HG03025 (cell line): ENCODE measurements around the gene HYDIN.
"Not testable (repeated sequence)": the region's sequence is repeated elsewhere in the genome, so short reads cannot be mapped to it uniquely, and the experiment has no call there.

Experiments used
- ATAC-seq: cut with Tn5 transposase; IDR thresholded peaks from one replicate; pipeline ENCODE4 v1.9.1; 2021; ENCODE audit warnings: mild to moderate bottlenecking, moderate library complexity; ENCODE audit not compliant: unreplicated experiment, low FRiP score

Gene HYDIN

GRCh38 chr16:71143246-71143645 is 87.3 kb downstream of the HYDIN start:
- ATAC-seq, result not testable (repeated sequence)

- not testable (repeated sequence) for ATAC-seq
Measured at GRCh38 chr16:71110565-71110964, 120.0 kb downstream of the HYDIN start.

GRCh38 chr16:71109656-71110208 is 120.8 kb downstream of the HYDIN start:
- not testable (repeated sequence) for ATAC-seq

DNA sequence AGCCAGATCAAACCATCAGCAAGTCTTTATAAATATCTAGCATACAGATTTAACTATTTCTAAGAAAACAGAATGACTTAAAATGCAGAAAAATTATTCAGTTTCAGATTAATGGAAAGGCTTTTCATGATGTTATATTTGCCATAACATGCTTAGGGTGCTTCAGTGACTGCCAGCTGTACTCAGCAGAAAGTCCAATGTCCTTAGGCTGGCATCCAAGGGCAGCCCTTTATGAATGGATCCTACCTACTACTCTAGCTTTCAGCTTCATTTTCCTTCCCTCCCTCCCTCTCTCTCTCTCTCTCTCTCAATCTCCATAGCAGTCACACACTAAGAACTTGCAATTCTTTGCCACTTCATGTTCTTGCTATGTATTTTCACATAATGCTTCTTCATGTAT is 124.6 kb downstream of the HYDIN start:
- not testable (repeated sequence) for ATAC-seq

DNA sequence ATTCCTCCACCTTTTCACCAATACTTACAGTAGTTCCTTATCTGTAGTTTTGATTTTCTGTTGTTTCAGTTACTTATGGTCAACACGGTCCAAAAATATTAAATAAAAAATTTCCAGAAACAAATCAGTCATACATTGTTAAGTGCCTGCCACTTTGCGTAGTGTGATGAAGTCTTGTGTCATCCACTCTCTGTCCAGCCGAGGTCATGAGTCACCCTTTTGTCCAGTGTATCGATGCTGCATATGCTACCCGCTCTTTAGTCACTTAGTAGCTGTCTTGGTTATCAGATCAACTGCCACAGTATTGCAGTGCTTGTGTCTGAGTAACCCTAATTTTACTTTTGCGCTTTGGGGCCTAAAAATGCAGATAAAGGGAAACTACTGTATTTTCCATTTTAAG is 146.9 kb downstream of the HYDIN start:
- not testable (repeated sequence) for ATAC-seq

GRCh38 chr16:71080777-71081176 is 149.7 kb downstream of the HYDIN start:
- not testable (repeated sequence) for ATAC-seq

DNA sequence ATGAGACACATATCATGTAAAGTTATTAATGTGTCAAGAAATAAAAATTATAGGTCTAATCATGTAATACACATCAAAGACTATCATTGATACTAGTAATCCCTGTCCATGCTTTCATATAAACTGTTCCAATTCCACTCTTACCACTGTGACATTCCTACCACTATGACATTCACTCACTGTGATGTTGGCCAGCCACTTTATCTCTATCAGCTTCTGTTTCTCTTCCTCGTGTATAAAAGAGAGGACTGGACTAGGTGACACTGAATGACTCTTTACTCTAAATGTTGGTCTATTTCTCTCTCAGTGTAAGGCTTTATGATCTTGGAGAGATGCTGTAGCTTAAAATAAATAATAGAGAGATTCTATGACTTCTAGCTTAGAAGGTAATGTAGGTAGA is 150.3 kb downstream of the HYDIN start:
- not testable (repeated sequence) for ATAC-seq

DNA sequence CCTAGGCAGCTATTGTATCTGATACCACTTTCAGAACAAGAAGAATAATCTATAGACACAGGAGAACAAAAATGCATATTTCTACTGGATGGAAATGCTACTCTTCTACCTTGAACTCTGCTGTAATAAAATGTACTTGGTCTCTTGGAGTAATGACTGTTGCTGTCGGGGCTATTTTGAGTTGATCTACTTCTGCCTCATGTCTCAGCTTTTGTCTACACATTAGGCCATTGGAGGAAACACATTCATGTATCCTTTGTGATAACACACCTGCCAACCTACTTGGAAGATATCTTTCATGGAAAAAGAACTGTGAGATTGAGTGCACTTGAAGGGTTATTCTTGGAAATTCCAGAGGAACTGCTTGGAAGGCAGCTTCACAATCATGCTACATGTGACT is 159.9 kb downstream of the HYDIN start:
- not testable (repeated sequence) for ATAC-seq

DNA sequence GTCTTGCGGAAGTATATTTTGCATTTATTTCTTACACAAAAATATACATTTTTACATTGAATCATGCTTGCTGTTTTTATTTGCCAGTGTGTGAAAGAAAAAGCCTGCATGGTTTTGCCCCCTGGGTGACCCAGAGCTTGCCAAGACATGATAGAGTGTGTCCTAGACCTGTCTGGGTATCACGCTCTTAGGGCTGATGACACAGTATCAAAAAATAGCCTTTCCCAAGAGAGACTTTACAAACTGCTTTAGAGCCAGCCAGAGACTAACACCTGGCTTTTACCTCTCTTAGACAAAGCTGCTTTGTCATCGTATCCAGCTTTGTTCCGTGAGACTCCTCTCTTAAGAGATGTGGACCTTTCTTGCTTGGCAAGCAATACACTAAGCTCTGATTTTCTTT is 160.7 kb downstream of the HYDIN start:
- ATAC-seq, result not testable (repeated sequence)

GRCh38 chr16:71053897-71054609 is 176.5 kb downstream of the HYDIN start:
- ATAC-seq, result not testable (repeated sequence)

- ATAC-seq, result not testable (repeated sequence)
Measured at GRCh38 chr16:71050307-71050706, 180.2 kb downstream of the HYDIN start.

DNA sequence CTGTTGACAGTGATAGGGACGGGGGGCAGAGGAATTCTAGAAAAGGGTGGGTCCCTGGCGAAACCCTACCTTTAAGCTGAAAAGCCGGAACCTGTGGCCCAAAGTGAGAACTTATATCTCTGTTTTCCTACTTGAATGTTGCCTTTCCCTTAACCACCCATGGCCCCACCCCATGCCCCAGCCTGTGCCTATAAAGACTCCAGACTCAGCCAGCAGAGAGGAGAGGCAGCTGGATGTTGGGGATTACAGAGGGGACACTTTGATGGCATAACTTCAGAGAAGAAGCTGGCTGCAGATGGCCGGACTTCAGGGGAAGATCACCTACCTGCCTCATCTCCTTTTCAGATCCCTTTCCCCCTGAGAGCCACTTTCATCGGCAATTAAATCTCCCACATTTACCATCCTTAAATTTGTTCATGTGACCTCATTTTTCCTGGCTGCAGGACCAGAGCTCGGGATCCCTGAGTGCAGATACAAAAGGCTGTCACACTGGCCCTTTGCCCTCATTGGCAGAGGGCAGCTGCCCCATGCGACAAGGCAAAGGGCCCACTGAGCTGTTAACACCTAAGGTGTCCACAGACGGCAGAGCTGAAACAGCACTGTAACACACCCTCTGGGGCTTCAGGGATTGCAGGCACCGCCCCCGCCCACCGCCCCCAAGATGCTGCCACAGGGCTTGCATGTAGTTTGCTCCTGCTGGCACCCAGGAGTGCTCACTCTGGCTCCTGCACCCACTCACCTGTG is 191.0 kb downstream of the HYDIN start:
- ATAC-seq, result not testable (repeated sequence)

GRCh38 chr16:71038421-71038820 is 192.1 kb downstream of the HYDIN start:
- ATAC-seq, result not testable (repeated sequence)

DNA sequence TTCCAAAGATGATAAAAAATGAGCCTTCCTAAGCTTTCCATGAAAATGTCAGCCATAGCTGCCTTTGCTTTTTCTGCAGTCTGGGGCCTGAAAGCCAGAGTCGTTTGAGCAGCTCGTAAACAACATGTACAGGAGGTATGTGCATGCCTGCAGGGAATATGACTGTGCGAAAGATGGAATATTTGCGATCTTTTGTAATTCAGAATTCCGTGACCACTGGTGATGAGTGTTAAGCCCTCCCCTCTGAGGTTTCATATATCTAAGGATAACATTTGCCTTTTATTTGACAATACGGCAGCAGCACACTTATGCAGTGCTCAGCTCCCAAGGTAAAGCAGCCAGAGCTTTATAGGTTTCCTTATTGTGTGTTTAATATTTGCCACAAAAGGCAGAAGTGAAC is 192.5 kb downstream of the HYDIN start:
- ATAC-seq, result not testable (repeated sequence)

DNA sequence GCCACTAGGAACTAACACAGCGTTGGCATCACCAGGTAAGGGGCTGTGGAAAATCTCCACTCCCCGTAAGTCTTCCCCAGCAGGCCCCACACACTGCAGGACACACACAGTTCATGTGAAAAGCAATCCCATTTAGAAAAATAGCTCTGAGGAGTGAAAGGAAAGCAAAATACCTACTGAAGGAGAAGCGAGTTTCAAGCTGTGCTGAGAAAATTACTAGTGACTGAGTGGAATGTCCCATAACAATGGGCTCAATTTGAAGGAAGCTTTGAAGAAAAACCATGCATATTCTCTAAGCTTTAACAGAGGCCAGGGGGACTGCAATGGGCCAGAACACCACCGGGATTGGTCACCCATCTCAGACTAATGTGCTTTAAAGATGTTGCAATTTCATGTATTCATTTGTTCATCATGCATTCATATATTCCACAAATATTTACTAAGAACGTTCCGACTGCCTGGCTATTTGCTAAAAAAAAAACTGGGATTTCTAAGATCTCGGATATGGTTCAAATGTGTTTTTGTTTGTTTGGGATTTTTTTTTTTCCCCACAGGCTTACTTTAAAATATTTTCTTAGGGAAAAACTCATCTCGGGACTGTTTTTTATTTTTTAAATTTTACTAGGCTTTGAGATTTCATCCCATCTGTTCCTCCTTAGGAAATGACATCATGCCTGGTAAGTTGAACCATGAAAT is 202.3 kb downstream of the HYDIN start:
- ATAC-seq, result not testable (repeated sequence)

GRCh38 chr16:71027511-71027910 is 203.0 kb downstream of the HYDIN start:
- ATAC-seq, result not testable (repeated sequence)

- ATAC-seq, result not testable (repeated sequence)
Measured at GRCh38 chr16:71023851-71024439, 206.6 kb downstream of the HYDIN start.

DNA sequence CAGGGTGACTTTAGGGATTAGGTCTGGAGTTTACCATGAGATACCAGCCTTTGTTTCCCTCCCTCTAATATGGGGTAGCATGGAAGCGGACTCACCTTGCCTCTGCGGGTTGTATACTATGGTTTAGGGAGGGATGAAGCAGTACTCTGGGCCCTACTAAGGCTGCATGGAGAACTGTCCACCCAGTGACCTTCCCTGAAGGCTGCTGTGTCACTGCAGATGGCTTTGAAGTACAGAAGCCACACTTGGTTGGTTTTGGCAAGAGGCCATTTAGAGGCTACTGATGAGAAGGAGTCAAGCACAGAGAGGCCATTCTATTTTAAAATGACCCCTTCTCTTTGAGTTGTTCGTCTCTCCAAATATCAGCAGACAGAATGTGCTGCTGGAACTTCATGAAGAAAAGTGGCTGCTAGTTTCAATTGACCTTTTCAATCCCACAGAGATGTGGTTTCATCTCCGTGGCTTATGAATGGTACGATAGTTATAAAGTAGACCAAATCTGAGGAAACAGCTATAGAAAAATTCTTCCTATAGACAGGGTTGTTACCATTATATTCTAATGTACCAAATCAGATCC is 208.5 kb downstream of the HYDIN start:
- ATAC-seq, result not testable (repeated sequence)

DNA sequence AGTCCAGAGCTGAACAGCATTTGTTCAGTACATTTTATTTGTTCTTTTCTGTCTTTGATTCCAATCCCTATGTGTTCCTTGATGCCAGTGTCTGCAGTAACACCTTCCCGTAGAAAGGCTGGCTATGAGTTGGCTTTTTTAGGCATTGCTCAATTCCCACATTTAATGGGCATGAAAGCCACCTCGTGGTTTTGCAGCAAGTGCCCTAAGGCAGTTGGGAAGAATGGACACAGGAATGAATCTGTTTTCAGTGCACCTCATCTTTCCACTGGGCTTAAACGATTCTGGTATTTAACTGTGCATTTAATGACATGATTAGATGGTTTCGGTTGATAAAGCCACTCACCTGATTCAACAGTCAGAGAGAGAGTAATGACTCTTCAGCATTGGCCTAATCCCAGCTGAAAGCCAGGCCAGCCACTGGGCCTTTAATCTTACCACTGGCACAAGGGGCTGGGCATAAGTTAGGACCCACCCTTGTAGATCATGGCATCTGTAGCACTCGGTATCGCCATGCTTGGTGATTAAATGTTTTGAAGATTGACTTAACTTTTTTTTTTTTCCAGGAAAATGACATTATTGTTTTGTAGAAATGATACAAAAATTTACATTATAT is 211.3 kb downstream of the HYDIN start:
- ATAC-seq, result not testable (repeated sequence)

GRCh38 chr16:71015419-71015818 is 215.1 kb downstream of the HYDIN start:
- ATAC-seq, result not testable (repeated sequence)
